HEK293 (cell line): ENCODE measurements around the gene PSEN2.
"Not testable (repeated sequence)": the region's sequence is repeated elsewhere in the genome, so short reads cannot be mapped to it uniquely, and the experiment has no call there.

ENCODE experiments used
- CTCF ChIA-PET: fragments of 350-600 bp; formaldehyde crosslinking; extraction: SDS; loops from one replicate; lab custom pipeline; 2021; ENCODE audit warnings: antibody characterized with exemption; lab: Yijun Ruan, JAX
- POLR2A ChIA-PET: fragments of 300-600 bp; formaldehyde crosslinking; extraction: SDS; loops from one replicate; lab custom pipeline; 2020; ENCODE audit warnings: antibody characterized with exemption, inconsistent platforms; lab: Yijun Ruan, JAX
- H3K27ac ChIP-seq: fragments of 200-500 bp; sonication (Bioruptor generic); 2 replicates; pipeline ENCODE4 v1.5.1; 2014; ENCODE audit warnings: low read depth, low read length, control low read depth, inconsistent platforms; ENCODE audit errors: extremely low read depth
- H3K36me3 ChIP-seq, 2 experiments: fragments of 200-500 bp in 1 of 2; sonication (Bioruptor generic) in 1 of 2; 1 replicate in 1 of 2; 2 replicates in 1 of 2; pipeline ENCODE4 v1.5.1; 2014 to 2017; ENCODE audit warnings: inconsistent platforms in 2 of 2, low read length in 2 of 2; ENCODE audit not compliant: control insufficient read depth in 2 of 2, insufficient read depth in 1 of 2
- H3K4me1 ChIP-seq: fragments of 200-500 bp; sonication (Bioruptor generic); 2 replicates; pipeline ENCODE4 v1.5.1; 2014; ENCODE audit warnings: mild to moderate bottlenecking, low read length, inconsistent platforms; ENCODE audit not compliant: control insufficient read depth, insufficient read depth
- H3K4me3 ChIP-seq: 2 replicates; pipeline ENCODE4 v1.5.1; 2011; ENCODE audit warnings: low read depth, mild to moderate bottlenecking, control low read depth, low read length, moderate library complexity
- H3K9me3 ChIP-seq: fragments of 200-500 bp; sonication (Bioruptor generic); 2 replicates; pipeline ENCODE4 v1.5.1; 2014; ENCODE audit warnings: low read depth, low read length, inconsistent platforms; ENCODE audit not compliant: control insufficient read depth, insufficient read depth
- GLI2 ChIP-seq: fragments of 450-650 bp; formaldehyde crosslinking; IDR thresholded peaks from 2 replicates; pipeline ENCODE4; 2017; ENCODE audit warnings: missing biosample characterization, missing genetic modification characterization, low read depth, borderline replicate concordance
- IKZF3 ChIP-seq: fragments of 450-650 bp; IDR thresholded peaks from 2 replicates; pipeline ENCODE4 v1.5.0; 2018; ENCODE audit warnings: missing biosample characterization, mild to moderate bottlenecking, missing genetic modification characterization, moderate library complexity
- KLF8 ChIP-seq: fragments of 450-650 bp; formaldehyde crosslinking; IDR thresholded peaks from 2 replicates; pipeline ENCODE4 v1.5.1; 2016; ENCODE audit warnings: missing biosample characterization, missing genetic modification characterization
- SCRT1 ChIP-seq: fragments of 450-650 bp; formaldehyde crosslinking; IDR thresholded peaks from 2 replicates; pipeline ENCODE4 v1.5.1; 2016; ENCODE audit warnings: missing biosample characterization, missing genetic modification characterization, borderline replicate concordance
- SCRT2 ChIP-seq: fragments of 450-650 bp; formaldehyde crosslinking; IDR thresholded peaks from 2 replicates; pipeline ENCODE4 v1.5.1; 2016; ENCODE audit warnings: missing biosample characterization, missing genetic modification characterization
- SETDB1 ChIP-seq: IDR thresholded peaks from one replicate; pipeline ENCODE4 v1.6.1; 2017; ENCODE audit warnings: mild to moderate bottlenecking, low read length, moderate library complexity, mixed read lengths; ENCODE audit not compliant: insufficient read length
- TRIM28 ChIP-seq: IDR thresholded peaks from 2 replicates; pipeline ENCODE4 v1.6.1; 2011; ENCODE audit warnings: low read length, control low read depth, borderline replicate concordance
- ZBTB1 ChIP-seq: fragments of 450-650 bp; formaldehyde crosslinking; IDR thresholded peaks from 2 replicates; pipeline ENCODE4 v1.5.1; 2016; ENCODE audit warnings: missing biosample characterization, missing genetic modification characterization
- ZIC2 ChIP-seq: fragments of 450-650 bp; formaldehyde crosslinking; IDR thresholded peaks from 2 replicates; pipeline ENCODE4 v1.5.1; 2016; ENCODE audit warnings: missing biosample characterization, missing genetic modification characterization
- ZNF112 ChIP-seq: fragments of 450-650 bp; formaldehyde crosslinking; IDR thresholded peaks from 2 replicates; pipeline ENCODE4 v1.5.0; 2017; ENCODE audit warnings: missing biosample characterization, missing genetic modification characterization
- ZNF133 ChIP-seq: fragments of 450-650 bp; formaldehyde crosslinking; IDR thresholded peaks from 2 replicates; pipeline ENCODE4 v1.5.1; 2016; ENCODE audit warnings: missing biosample characterization, missing genetic modification characterization
- ZNF146 ChIP-seq: fragments of 450-650 bp; formaldehyde crosslinking; IDR thresholded peaks from 2 replicates; pipeline ENCODE4 v1.5.1; 2016; ENCODE audit warnings: missing biosample characterization, missing genetic modification characterization
- ZNF280D ChIP-seq: fragments of 450-650 bp; formaldehyde crosslinking; IDR thresholded peaks from 2 replicates; pipeline ENCODE4 v1.5.1; 2016; ENCODE audit warnings: missing biosample characterization, missing genetic modification characterization
- ZNF518A ChIP-seq: fragments of 450-650 bp; formaldehyde crosslinking; conservative IDR thresholded peaks from 2 replicates; pipeline ENCODE4 v1.5.1; 2016; ENCODE audit warnings: low read depth, missing biosample characterization, missing genetic modification characterization
- ZNF529 ChIP-seq: fragments of 450-650 bp; formaldehyde crosslinking; IDR thresholded peaks from 2 replicates; pipeline ENCODE4 v1.5.1; 2017; ENCODE audit warnings: missing genetic modification characterization, missing biosample characterization; ENCODE audit not compliant: insufficient replicate concordance
- ZNF626 ChIP-seq: fragments of 450-650 bp; sonication (Bioruptor Pico); formaldehyde crosslinking; IDR thresholded peaks from 2 replicates; pipeline ENCODE4 v1.5.1; 2018; ENCODE audit warnings: missing biosample characterization, missing genetic modification characterization, inconsistent platforms
- ZNF677 ChIP-seq: fragments of 450-650 bp; IDR thresholded peaks from 2 replicates; pipeline ENCODE4 v1.5.0; 2018; ENCODE audit warnings: missing biosample characterization, mild to moderate bottlenecking, missing genetic modification characterization, moderate library complexity
- ZNF701 ChIP-seq: fragments of 450-650 bp; formaldehyde crosslinking; IDR thresholded peaks from 2 replicates; pipeline ENCODE4 v1.5.1; 2016; ENCODE audit warnings: missing biosample characterization, missing genetic modification characterization
- ZNF704 ChIP-seq: fragments of 450-650 bp; formaldehyde crosslinking; IDR thresholded peaks from 2 replicates; pipeline ENCODE4 v1.5.1; 2016; ENCODE audit warnings: missing biosample characterization, missing genetic modification characterization
- ZXDB ChIP-seq: fragments of 450-650 bp; formaldehyde crosslinking; IDR thresholded peaks from 2 replicates; pipeline ENCODE4 v1.5.1; 2016; ENCODE audit warnings: missing biosample characterization, missing genetic modification characterization

Gene PSEN2

GRCh38 chr1:226929260-226930111 is 59.1 kb downstream of the PSEN2 start:
- TF ChIP-seq SCRT1 (tag by site-specific recombination) (peak; percentile 88), ZNF146 (peak; percentile 77), SCRT2 (peak; percentile 95)
- TF ChIP-seq, all 188 proteins: peak for 3; not testable (repeated sequence) for 185
- H3K4me3 ChIP-seq, H3K9me3 ChIP-seq, H3K27ac ChIP-seq, CTCF ChIA-PET, H3K4me1 ChIP-seq, POLR2A ChIA-PET, H3K36me3 ChIP-seq: not testable (repeated sequence)

- ChIA-PET CTCF (interaction anchor here (0.7 kb wide), 1 partner anchor 20 kb away, joined by 3 read pairs; no protein-coding TSS in a partner anchor), POLR2A (no interaction called here)
- Histone ChIP-seq H3K27ac (no peak overlapping the region), H3K4me1 (peaks cover 3% of the 10 kb centered on the region; the same call in 1 of the 2 replicates), H3K36me3 (no peaks in the 10 kb centered on the region; a peak in 1 of 3 replicates), H3K4me3 (no peak overlapping the region), H3K9me3 (no peaks in the 10 kb centered on the region)
- TF ChIP-seq ZNF626 (tag by site-specific recombination) (peak; percentile 73; the same call in 1 of the 2 replicates), ZIC2 (tag by site-specific recombination) (no peak), ZNF704 (tag by site-specific recombination) (no peak), ZNF112 (no peak), ZNF518A (tag by site-specific recombination) (no peak), ZNF280D (tag by site-specific recombination) (peak; percentile 53; the same call in 1 of the 2 replicates), ZXDB (peak; percentile 36; the same call in 1 of the 2 replicates), ZNF701 (no peak), ZNF133 (tag by site-specific recombination) (peak; percentile 59; the same call in 1 of the 2 replicates), ZNF677 (tag by site-specific recombination) (peak; percentile 87), SETDB1 (peak; percentile 97), IKZF3 (no peak), TRIM28 (peak; percentile 96), GLI2 (tag by site-specific recombination) (no peak), KLF8 (peak; percentile 37; the same call in 1 of the 2 replicates), ZBTB1 (no peak), ZNF529 (tag by site-specific recombination) (peak; percentile 40), ZNF146 (no peak)
Observed at GRCh38 chr1:226934483-226935237, 64.2 kb downstream of the PSEN2 start.
